ENCODE results near the gene IFRD2.
"Not testable (repeated sequence)": the region's sequence is repeated elsewhere in the genome, so short reads cannot be mapped to it uniquely, and the experiment has no call there.

The IFRD2 gene

DNA sequence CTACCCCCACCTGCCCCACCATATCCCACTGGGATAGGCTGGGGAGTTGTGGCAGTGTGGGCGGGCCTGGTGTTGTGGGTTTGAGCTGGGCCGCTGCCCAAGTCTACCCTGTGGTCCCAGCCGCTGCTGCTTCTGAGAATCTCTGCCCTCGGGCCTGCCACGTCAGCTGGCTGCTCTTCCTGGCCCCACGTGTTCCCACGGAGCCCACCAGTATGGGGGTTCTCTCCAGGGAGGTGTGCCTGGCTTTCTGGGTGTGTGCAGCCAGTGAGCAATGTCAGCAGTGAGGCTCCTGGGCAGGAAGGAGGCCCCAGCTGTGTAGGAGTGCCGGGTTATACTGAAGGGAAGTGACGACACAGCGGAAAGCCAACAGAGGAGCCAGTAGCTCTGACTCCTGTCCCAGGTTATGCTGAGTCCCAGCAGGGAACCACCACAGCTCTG lies 45.7 kb downstream of the IFRD2 start:
- DNase-seq, result peak; percentile 93

DNA sequence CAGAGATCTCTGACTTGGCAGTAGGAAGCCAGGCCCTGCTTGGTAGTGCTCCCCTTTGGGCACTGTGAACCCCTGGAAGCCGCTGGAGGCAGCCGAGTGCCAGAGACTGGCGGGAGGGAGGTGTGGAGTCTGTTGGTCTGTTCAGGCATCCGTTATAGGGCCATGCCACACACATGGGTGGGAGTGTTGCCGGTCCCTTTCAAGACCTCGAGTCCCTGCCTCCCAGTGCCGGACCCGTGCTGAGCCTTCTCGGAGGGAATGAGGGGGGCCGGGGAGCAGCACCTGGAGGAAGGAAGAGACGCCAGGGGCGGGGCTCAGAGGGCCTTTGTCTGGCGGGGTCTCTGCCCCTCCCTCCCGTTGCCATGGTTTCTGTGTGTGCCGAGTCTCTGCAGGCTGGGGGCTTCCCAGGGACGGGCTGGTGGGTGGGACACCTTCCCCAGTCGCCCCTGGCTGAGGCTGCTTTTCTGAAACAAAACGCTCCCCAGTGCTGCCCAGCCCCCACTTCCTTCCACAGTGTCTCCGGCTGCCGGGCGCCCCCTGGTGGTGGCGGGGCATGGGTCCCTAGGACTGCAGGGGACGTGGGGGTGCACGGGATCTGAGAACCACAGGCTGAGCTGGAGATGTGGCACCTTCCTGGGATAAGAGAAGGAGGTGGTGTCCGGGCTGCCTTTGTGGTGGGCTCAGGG lies 46.3 kb downstream of the IFRD2 start:
- DNase-seq, result peak; percentile 70

DNA sequence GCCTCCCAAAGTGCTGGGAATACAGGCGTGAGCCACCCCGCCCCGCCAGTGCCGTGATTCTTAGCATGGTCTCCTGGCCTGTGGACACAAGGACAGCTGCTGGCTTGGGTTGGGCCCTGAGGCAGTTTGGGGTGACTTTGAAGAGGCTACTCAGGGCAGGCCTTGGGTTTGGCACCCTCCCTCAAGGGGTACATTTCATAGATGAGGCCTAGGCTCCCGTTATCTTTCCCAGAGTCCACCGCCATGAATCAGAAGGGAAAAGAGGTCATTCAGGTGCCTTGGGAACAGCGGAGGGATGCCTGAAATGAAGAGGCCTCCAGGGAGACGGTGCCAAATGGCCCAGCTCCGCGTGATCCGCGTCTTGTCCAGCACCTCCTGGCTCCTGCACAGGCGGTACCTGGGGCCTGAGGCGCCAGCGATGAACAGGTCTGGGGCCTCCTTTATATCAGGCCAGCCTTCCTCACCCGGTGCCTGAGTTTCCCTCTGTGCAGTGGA lies 46.9 kb downstream of the IFRD2 start:
- DNase-seq, result no peak

DNA sequence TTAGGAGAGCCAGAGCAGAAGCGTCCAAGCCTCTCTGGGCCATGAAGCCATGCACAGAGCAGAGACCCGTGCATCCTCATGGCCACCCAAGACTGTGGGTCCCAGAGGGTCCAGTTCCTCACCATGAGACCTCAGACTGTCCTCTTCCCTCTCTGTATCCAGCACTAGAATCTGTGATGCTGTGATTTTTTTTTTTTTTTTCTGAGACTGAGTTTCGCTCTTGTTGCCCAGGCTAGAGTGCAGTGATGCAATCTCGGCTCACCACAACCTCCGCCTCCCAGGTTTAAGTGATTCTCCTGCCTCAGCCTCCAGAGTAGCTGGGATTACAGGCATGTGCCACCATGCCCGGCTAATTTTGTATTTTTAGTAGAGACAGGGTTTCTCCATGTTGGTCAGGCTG lies 47.4 kb downstream of the IFRD2 start:
- DNase-seq, result not testable (repeated sequence)

DNA sequence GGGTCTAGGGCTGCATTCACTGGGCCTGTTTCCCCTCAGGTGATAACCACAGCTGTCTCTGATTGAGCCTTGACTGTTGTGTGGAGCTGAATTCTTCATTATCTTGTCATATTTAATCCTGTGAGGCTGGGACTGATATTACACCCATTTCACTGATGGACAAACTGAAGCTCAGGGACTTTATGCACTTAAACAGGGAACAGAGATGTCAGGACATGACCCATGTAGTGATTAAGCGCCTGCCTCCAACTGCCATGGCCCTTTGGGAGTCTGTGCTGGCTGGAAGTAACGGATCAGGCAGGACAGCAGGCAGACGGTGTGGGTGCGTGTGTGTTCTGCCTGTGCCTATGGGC lies 48.7 kb downstream of the IFRD2 start:
- DNase-seq, result no peak

DNA sequence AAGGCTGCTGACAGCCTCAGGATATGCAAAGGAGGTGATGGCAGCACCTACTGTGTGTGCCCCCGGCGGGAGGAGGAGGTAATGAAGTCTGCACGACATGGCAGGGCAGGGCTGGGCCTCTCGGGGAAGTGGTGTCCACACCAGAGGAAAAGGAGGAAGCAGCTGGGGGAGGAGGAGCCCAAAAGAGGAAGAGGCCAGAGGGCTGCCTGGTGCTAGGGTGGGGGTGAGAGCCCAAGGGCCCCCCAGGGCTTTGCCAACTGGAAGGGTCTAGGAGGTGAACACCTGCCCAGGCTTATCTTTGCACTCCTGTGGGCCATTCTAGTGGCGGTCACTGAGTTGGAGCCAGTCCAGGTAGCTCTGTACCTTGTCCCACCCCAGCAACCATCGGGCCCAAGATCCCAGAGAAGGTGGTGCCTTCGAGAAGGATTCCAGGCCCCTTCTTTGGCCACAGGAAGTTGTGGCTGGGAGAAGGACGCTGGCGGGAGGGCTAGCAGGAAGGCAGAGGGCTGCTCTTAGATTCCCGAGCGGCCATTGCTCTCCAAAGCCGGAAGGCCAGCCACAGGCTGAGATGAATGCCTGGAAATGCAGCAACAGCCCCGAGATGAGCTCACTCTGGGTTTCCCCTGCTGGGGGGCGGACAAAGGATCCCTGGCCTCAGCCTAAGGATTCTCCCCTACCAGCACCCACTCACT lies 49.2 kb downstream of the IFRD2 start:
- DNase-seq, result peak; percentile 92

DNA sequence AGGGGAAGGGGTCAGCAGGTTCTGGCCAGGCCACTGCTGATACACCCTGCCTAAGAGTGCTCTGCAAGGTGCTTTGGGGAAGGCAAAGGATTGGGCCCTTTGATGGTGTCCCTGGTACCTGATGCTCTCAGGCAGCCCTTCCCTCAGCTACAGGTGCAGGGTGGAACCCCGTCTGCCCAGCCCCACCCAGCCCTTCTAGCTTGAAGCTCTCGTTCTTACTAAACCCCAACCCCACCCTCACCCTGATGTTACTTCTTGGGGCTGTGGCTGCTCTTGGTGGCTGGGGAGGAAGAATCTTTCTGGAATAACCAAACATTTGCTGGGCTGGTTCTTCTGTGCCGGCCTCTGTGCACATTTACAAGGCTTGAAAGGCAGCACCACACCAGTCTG lies 49.9 kb downstream of the IFRD2 start:
- no peak for DNase-seq

DNA sequence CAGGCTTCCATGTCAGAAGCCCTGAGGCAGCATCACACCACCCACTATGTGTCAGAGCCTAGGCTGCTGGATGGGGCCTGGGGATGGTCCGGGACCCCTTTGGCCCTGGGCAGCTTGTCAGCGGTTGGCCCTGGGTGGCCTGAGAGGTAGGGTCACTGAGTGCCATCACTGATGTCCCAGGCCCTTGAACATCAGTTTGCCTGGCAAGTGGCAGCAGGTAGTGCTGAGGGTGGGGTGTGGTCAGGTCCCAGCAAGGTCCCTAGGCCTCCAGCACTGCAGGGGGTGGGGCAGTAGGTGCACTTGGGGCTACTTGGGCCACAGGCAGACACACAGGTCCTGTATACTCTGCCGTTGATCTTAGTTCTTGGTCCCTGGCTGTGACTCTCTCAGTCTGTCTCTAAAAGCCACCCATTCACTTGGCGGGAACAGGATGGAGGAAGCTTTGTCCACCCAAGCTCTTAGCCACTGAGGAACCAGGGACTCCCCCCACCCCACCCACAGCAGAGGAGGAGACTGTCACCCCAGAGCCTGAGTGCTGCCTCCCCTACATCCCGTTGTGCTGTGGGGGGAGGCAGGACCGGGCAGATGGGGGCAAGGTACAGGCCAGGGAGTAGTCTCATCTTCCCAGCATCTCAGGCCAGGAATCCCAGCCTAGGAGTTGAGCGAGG lies 50.4 kb downstream of the IFRD2 start:
- no peak for DNase-seq

DNA sequence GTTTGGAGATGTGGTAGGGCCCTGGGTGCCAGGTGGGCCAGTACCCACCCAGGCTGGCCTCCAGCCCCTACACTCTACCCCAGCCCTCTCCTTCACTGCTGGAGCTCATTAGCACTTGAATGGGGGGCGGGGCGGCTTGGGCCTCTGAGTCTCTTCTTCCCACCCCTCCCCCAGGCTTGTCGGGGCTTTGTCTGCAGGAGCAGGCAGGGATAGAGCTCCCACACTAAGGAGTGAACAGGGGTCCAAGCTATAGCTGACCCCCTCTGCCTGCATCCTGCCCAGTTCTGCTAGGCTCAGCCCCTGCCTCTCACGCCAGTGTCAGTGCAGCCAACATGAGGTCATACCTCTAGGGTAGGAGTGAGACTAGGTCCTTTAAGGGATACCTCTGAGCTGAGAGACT lies 51.1 kb downstream of the IFRD2 start:
- DNase-seq, result no peak

DNA sequence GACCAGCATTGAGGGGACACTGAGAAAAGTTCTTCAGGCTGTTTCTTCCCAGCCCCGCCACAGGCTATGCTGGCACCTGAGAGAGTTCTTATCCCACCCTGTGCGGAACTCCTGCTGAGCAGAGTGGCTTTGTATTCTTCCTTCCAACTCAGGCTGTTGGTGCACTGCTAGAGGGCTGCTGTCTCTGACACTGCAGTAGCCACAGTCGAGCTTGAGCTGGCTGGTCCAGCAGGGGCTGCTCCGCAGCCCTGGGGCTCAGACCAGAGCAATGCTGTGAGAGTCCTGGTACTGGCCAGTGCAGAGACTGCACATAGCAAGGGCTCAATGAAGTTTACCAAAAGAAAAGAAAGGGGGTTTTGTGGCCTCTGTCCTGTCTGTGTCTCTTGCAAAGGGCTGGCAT lies 52.6 kb downstream of the IFRD2 start:
- DNase-seq, result no peak

DNA sequence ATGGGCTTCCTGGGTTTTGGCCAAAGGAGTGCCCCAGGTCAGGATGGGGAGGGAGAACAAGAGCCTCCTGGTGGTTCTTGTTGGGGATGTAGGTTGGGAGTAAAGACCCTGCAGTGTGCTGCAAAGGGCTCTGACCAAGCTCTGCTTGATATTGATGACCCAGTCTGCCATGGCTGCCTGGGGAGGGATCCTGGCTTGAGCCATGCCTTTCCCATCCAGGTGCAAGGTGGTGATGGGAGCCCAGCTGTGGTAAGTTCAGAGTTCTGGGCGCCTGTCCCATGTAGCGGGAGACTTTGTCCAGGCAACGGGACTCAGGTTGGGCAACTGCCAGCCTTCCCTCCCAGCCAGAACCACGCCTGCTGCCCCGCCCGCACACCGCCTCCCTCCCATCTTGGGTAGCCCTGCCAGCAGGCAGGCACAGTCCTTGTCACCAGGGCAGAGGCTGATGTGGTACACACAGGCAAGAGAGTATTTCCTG lies 53.6 kb downstream of the IFRD2 start:
- DNase-seq, result peak; percentile 26

DNA sequence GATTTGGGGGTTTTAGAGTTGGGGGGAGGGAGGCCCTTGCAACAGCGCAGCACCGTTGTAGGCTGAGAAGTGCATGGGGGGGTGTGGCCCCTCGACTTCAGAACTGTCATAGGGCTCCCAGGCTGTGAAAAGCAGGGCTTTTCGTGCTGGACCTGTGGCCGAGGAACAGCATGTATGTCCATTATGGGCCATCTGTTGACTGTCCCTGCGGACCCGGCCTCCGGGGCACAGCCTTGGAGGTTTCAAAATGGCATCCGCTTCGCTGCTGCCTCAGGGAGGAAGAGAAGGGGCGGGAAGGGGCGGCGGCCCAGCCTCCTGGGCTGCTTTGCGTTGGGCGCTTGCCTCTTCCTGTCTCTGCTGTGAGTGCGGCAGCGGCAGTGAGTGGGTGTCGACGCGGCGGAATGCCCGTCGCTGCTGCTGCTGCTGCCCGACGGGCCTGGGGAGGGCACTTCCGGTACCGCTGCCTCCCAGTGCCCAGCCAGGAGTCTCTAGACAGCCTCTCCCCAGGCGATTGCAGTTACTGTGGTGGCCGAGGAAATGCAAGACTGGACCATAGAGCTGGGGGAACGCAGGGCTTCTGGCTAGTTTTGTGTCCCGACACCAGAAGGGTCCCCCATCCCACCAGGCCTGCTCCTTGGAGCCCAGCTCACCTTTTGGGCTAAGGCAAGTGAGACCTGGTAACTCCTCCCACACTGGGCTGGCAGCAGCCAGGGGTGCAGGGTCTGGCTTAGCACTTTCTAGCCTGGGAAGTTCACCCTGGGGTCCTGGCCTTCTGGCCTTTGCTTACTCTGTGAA lies 54.3 kb downstream of the IFRD2 start:
- DNase-seq, result peak; percentile 73

Measured in GF-D8 (cell line).